Stimulated activated CD8-positive, alpha-beta memory T cell treated with anti-CD3 and anti-CD28 coated beads, Interleukin-2, amount 100 ng/mL, for 1 hour (primary cell): ENCODE data around the gene KIFC1.
"Not testable (repeated sequence)": the region's sequence is repeated elsewhere in the genome, so short reads cannot be mapped to it uniquely, and the experiment has no call there.

ENCODE experiments used
- DNase-seq, 2 donors: peaks; one replicate each; pipeline ENCODE4 v3.0.0-alpha.2; 2020; ENCODE audit warnings: low read depth in 2 of 2

Gene KIFC1

GRCh38 chr6:33373960-33374910 is 17.4 kb upstream of the KIFC1 start:
- no peak for DNase-seq

DNA sequence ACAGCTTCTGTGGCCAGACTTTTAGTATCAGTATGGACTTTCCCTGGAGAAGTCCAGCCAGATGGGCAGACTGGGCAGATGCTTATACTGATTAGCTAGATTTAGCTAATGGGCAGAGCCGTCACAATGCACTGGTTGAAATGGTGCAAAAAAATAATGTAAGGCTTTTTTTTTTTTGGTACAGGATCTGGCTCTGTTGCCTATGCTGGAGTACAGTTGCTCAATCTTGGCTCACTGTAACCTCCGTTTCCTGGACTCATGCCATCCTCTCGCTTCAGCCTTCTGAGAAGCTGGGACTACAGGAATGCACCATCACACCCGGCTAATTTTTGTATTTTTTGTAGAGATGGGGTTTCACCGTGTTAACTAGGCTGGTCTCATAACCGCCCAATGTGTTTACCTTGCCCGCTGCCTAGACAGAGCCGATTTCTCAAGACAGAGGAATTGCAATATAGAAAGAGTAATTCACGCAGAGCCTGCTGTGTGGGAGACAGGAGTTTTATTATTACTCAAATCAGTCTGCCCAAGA is 16.4 kb upstream of the KIFC1 start:
- no peak for DNase-seq

DNA sequence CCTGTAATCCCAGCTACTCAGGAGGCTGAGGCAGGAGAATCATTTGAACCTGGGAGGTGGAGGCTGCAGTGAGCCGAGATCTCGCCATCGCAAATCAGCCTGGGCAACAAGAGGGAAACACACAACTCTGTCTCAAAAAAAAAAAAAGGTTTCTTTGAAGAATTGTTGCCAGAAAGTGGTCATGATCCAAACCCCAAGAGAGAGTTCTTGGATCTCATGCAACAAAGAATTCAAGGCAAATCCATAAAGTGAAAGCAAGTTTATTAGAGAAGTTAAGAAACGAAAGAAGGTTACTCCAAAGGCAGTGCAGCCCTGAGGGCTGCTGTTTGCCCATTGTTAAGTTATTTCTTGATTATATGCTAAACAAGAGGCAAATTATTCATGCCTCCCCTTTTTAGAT is 14.5 kb upstream of the KIFC1 start:
- no peak for DNase-seq

- DNase-seq, result not testable (repeated sequence)
These were observed 12.4 kb upstream of the KIFC1 start for GRCh38 chr6:33379184-33379583.

- DNase-seq, result no peak
These were observed 11.2 kb upstream of the KIFC1 start for GRCh38 chr6:33380272-33380981.

DNA sequence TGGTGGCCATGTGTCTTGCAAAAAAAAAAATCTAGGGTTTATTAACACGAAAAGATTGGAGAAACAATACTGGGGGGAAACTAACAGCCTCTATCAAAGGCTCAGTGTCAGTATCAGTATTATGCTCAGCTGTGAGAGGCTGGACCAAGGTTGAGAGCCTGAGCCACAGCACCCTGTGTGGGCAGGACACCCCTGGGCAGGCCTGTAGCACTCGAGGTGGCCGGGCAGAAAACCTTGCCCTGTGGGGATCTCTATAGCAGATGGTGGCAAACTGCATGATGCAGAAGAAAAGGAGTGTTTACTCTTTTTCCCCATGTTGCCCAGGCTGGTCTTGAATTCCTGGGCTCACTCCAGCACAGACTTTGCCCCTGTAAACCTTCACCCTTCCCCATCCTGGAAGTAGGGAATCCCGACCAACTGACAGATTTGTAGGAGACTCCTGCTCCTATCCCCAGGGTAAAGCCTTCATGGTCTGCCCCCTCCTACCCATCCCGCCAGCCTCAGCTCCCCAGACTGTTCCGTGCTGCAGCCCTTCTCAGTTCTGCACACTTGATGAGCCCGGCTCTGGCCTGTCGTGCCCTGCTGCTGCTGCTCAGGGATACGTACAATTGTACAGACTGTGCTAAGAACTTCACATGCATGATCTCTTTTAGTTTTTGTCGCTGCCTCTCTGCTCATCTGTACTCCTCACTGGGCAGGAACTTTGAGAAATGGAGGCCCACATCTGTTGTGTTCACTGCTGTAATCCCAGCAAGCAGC is 8.0 kb upstream of the KIFC1 start:
- DNase-seq, result no peak

GRCh38 chr6:33384581-33385020 is 7.0 kb upstream of the KIFC1 start:
- no peak for DNase-seq

GRCh38 chr6:33390173-33390572 is 1.4 kb upstream of the KIFC1 start:
- no peak for DNase-seq

- DNase-seq, result no peak
These were observed 801 bp upstream of the KIFC1 start for GRCh38 chr6:33390767-33391277.

GRCh38 chr6:33391922-33392594 is 435 bp downstream of the KIFC1 start:
- DNase-seq, result no peak

DNA sequence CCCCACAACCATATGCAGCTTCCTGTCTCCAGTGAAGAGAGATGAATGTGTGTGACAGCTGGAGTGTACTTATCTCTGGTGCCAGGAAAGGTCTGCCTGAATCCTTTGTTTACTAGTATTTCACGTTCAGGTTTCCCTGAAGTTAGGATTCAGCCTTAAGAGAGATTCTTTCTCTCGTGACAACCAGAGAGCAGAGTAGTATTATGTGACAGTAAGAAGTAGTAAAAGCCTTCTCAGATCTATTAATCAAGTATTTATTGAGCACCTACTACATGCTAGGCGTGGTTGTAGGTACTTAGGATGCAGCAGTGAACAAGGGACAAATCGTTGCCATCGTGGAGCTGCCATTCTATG is 949 bp downstream of the KIFC1 start:
- no peak for DNase-seq

DNA sequence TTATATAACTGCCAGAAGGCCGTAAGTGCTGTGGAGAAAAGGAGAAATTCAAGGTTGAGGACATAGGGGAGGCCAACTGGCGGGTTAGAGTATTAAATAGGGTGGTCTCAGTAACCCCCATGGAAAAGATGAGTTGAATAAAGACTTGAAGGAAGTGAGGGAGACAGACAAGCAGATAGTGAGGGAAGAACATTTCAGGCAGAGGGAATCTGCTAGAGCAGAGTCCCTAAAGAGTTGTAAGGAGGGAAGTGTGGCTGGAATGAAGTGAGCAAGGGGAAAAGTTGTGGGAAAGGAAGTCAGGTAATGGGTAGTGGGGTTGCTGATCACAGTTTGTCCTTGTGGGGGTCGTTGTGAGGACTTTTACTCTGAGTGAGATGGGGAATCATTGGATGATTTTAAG is 1.4 kb downstream of the KIFC1 start:
- no peak for DNase-seq

GRCh38 chr6:33397541-33397940 is 5.9 kb downstream of the KIFC1 start:
- DNase-seq, result no peak

GRCh38 chr6:33398601-33399000 is 7.0 kb downstream of the KIFC1 start:
- DNase-seq, result not testable (repeated sequence)

- DNase-seq, result not testable (repeated sequence)
These were observed 8.3 kb downstream of the KIFC1 start for GRCh38 chr6:33399881-33400280.

DNA sequence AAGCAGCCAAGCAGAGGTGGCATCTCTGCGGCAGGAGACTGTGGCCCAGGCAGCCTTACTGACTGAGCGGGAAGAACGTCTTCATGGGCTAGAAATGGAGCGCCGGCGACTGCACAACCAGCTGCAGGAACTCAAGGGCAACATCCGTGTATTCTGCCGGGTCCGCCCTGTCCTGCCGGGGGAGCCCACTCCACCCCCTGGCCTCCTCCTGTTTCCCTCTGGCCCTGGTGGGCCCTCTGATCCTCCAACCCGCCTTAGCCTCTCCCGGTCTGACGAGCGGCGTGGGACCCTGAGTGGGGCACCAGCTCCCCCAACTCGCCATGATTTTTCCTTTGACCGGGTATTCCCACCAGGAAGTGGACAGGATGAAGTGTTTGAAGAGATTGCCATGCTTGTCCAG is 13.3 kb downstream of the KIFC1 start:
- no peak for DNase-seq

DNA sequence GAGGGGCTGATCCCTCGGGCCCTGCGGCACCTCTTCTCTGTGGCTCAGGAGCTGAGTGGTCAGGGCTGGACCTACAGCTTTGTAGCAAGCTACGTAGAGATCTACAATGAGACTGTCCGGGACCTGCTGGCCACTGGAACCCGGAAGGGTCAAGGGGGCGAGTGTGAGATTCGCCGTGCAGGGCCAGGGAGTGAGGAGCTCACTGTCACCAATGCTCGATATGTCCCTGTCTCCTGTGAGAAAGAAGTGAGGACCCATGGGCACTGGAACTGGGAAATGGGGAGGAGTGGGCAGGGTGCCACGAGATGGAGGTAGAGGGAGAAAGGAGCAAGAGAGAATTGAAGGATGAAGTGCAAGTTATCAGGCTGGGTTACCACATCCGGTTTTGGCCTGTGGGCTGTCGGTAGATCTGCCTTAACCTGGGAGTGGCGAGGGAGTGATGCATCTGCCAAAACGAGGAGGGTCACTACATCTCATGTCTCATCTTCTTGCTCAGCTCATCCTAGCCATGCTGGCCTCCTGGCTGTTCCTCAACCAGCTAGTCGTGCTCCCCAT is 13.8 kb downstream of the KIFC1 start:
- DNase-seq, result no peak

DNA sequence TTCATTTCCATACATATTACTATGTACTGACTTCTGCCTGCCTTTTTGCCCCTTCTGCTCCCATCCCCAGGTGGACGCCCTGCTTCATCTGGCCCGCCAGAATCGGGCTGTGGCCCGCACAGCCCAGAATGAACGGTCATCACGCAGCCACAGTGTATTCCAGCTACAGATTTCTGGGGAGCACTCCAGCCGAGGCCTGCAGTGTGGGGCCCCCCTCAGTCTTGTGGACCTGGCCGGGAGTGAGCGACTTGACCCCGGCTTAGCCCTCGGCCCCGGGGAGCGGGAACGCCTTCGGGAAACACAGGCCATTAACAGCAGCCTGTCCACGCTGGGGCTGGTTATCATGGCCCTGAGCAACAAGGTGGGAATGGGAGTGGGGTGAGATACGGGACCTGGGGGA is 14.5 kb downstream of the KIFC1 start:
- DNase-seq, result no peak

DNA sequence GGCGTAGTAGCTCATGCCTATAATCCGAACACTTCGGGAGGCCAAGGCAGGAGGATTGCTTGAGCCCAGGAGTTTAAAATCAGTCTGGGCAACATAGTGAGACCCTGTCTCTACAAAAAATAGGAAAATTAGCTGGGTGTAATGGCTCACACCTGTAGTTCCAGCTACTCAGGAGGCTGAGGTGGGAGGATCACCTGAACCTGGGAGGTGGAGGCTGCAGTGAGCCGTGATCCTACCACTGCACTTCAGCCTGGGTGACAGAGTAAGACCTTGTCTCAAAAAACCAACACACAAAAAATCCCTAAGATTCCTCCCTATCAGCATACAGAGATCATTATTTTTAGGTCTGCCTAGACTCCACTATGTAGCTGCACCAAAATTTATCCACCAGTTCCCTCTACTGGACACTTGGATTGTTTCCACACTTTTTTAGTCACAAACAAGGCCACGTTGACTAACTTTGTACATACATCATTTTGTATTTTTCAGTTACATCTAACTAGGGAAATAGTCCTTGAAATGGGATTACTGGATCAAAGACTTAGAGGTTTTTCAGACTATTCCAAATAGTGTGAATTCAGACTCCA is 15.6 kb downstream of the KIFC1 start:
- no peak for DNase-seq

DNA sequence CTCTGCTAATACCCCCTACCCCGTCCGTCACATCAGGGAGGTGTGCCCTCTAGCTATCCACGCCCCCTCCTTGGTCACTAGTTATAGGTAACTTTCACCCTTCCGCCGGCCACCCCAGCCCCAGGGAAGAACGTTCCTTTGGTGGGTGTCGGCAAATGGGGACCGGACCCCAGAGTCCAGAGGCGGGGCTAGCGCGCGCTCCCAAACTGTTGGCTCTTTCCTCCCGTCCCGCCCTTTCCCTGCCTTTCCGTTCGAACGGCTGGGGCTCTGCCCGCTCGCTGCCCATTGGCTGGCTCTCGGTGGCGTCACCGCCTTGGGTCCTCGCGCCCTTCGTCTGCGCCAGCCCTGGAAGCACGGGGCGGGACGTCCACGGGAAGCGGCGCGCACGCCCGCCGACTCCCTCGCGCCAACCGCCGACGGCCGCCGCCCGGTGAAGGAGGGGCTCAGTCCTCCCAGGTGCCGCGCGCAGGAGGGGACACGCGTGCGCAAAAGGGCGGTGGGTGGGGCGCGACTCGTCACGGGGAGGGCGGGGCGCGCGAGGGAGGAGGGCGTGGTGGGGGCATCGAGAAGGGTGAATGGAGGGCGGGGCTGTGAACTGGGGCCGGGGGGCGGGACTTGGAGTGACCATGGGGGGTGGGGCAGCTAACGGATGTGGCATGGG is 18.6 kb downstream of the KIFC1 start:
- peak; percentile 98 to 99 for DNase-seq
